A549 (cell line): ENCODE measurements around the gene HS3ST4. TPM values are rescaled to one million over a fixed set of nuclear protein-coding genes. Genes with fewer than 3 reads are reported as not detected.

Source experiments
- ATAC-seq, 2 experiments: fragments of 200-7000 bp in 1 of 2; fragments of >200 bp in 1 of 2; cut with Nextera tagmentation in 1 of 2; cut with Tn5 transposase in 1 of 2; 3 replicates each; pipeline versions ENCODE4 v1.8.0 to v1.9.1; 2018 to 2020; ENCODE audit warnings: mild to moderate bottlenecking in 1 of 2, moderate library complexity in 1 of 2
- CTCF ChIA-PET: fragments of 300-600 bp; sonication (Branson Sonifier 250); formaldehyde crosslinking; extraction: SDS; loops from one replicate; lab custom pipeline; 2021; ENCODE audit warnings: antibody characterized with exemption, inconsistent platforms; lab: Yijun Ruan, JAX
- POLR2A ChIA-PET: fragments of 350-600 bp; formaldehyde crosslinking; extraction: SDS; loops from one replicate; lab custom pipeline; 2021; ENCODE audit warnings: antibody characterized with exemption, inconsistent platforms; lab: Yijun Ruan, JAX
- DNase-seq, 2 experiments: peaks; one replicate each; pipeline versions ENCODE4 v3.0.0 to v3.0.0-alpha.2; 2011 to 2016; ENCODE audit warnings: low read depth in 1 of 2, low spot score in 1 of 2
- FAIRE-seq: peaks from 2 replicates; lab custom pipeline; 2011; peaks lifted over from hg19 to GRCh38; lab: Jason Lieb, UNC
- H3K27ac ChIP-seq, 2 experiments: fragments of >200 bp; sonication (Bioruptor Twin); formaldehyde crosslinking; 3 replicates each; pipeline ENCODE4 v1.5.1; 2016 to 2017
- H3K4me1 ChIP-seq: fragments of >200 bp; sonication (Bioruptor Twin); formaldehyde crosslinking; 3 replicates; pipeline ENCODE4 v1.6.1; 2016
- H3K4me2 ChIP-seq: fragments of >200 bp; sonication (Bioruptor Twin); formaldehyde crosslinking; 3 replicates; pipeline ENCODE4 v1.6.1; 2016
- H3K4me3 ChIP-seq: fragments of >200 bp; sonication (Bioruptor Twin); formaldehyde crosslinking; 3 replicates; pipeline ENCODE4 v1.5.1; 2016
- H3K9me3 ChIP-seq: fragments of >200 bp; sonication (Bioruptor Twin); formaldehyde crosslinking; 3 replicates; pipeline ENCODE4 v1.6.1; 2016
- CBX8 ChIP-seq: fragments of 200-600 bp; sonication (generic); IDR thresholded peaks from 2 replicates; pipeline ENCODE4 v1.6.1; 2016
- ESRRA ChIP-seq: fragments of 150-350 bp; IDR thresholded peaks from 2 replicates; pipeline ENCODE4 v1.6.1; 2014; ENCODE audit warnings: mild to moderate bottlenecking, low read length, borderline replicate concordance
- FOSL2 ChIP-seq, 2 experiments: fragments of 450-650 bp in 1 of 2; fragments of >200 bp in 1 of 2; sonication (Bioruptor Twin) in 1 of 2; formaldehyde crosslinking; IDR thresholded peaks; 2 replicates each; pipeline versions ENCODE4 v1.5.0 to v1.6.1; 2016 to 2020; ENCODE audit warnings: mild to moderate bottlenecking in 1 of 2, moderate library complexity in 1 of 2
- GATA3 ChIP-seq: IDR thresholded peaks from 2 replicates; pipeline ENCODE4 v1.6.1; 2012; ENCODE audit warnings: borderline replicate concordance
- HOXA7 ChIP-seq: fragments of 250-450 bp; sonication (Bioruptor Pico); IDR thresholded peaks from 2 replicates; pipeline ENCODE4 v1.5.0; 2020; ENCODE audit warnings: mild to moderate bottlenecking, moderate library complexity
- HOXB5 ChIP-seq: fragments of 250-450 bp; sonication (Bioruptor Pico); IDR thresholded peaks from 2 replicates; pipeline ENCODE4 v1.5.0; 2020; ENCODE audit warnings: mild to moderate bottlenecking, moderate library complexity
- JUN ChIP-seq, 2 experiments: fragments of >200 bp; sonication (Bioruptor Twin); formaldehyde crosslinking; IDR thresholded peaks; 2 replicates in 1 of 2; 3 replicates in 1 of 2; pipeline ENCODE4 v1.6.1; 2016 to 2017
- KDM1A ChIP-seq: fragments of 200-600 bp; sonication (generic); IDR thresholded peaks from 2 replicates; pipeline ENCODE4 v1.6.1; 2016; ENCODE audit warnings: low read depth, mild to moderate bottlenecking
- KDM5A ChIP-seq: fragments of 200-600 bp; sonication (generic); IDR thresholded peaks from 2 replicates; pipeline ENCODE4 v1.6.1; 2016; ENCODE audit warnings: antibody characterized with exemption, mild to moderate bottlenecking
- MAZ ChIP-seq: fragments of 150-350 bp; IDR thresholded peaks from 2 replicates; pipeline ENCODE4 v1.6.1; 2014; ENCODE audit warnings: antibody characterized with exemption, low read depth, low read length, borderline replicate concordance
- MYC ChIP-seq: IDR thresholded peaks from 2 replicates; pipeline ENCODE4 v1.6.1; 2012; ENCODE audit warnings: mild to moderate bottlenecking, inconsistent platforms, low read length, improper control_type of control experiment, borderline replicate concordance
- POLR2AphosphoS2 ChIP-seq: conservative IDR thresholded peaks from 2 replicates; pipeline ENCODE4 v1.6.1; 2012; ENCODE audit warnings: low read length, improper control_type of control experiment, inconsistent platforms
- RAD21 ChIP-seq, 2 experiments: fragments of >200 bp in 1 of 2; sonication (Bioruptor Twin) in 1 of 2; formaldehyde crosslinking in 1 of 2; IDR thresholded peaks in 1 of 2; conservative IDR thresholded peaks in 1 of 2; 2 replicates in 1 of 2; 3 replicates in 1 of 2; pipeline ENCODE4 v1.6.1; 2012 to 2018; ENCODE audit warnings: inconsistent platforms in 1 of 2
- RARB ChIP-seq: fragments of 250-450 bp; sonication (Bioruptor Pico); IDR thresholded peaks from 2 replicates; pipeline ENCODE4 v1.8.0; 2021; ENCODE audit warnings: mild to moderate bottlenecking, moderate library complexity
- RNF2 ChIP-seq: fragments of 200-600 bp; sonication (generic); IDR thresholded peaks from 2 replicates; pipeline ENCODE4 v1.6.1; 2016; ENCODE audit warnings: low read depth, mild to moderate bottlenecking, antibody characterized with exemption, moderate library complexity, borderline replicate concordance
- SMC3 ChIP-seq: fragments of >200 bp; sonication (Bioruptor Twin); formaldehyde crosslinking; IDR thresholded peaks from 3 replicates; pipeline ENCODE4 v1.6.1; 2018; ENCODE audit warnings: inconsistent platforms
- ZNF302 ChIP-seq: fragments of 250-450 bp; sonication (Bioruptor Pico); IDR thresholded peaks from 2 replicates; pipeline ENCODE4 v1.9.0; 2021; ENCODE audit warnings: inconsistent platforms, mild to moderate bottlenecking, moderate library complexity
- ZSCAN20 ChIP-seq: fragments of 250-450 bp; sonication (Bioruptor Pico); IDR thresholded peaks from 2 replicates; pipeline ENCODE4 v1.8.0; 2022; ENCODE audit warnings: mild to moderate bottlenecking, moderate library complexity
- WGBS: methylation state at CpG from one replicate; pipeline ENCODE4 v1.1.6; 2017; ENCODE audit errors: missing lambda C conversion rate; 5-methylcytosine and 5-hydroxymethylcytosine counted together
- polyA plus RNA-seq, 4 experiments: library from polyadenylated mRNA; depleted of rRNA in 3 of 4; stranded (reverse); fragments of >200 nt; fragmentation: RNase III in 1 of 4; extraction: RNeasy Plus Mini Kit Qiagen cat#74134 plus additional on column Dnase treatment in 1 of 4; gene quantifications; 2 replicates in 3 of 4; 3 replicates in 1 of 4; pipeline ENCODE4 v1.2.3, GENCODE V29; 2011 to 2017
- TF ChIP-seq, protein P1 (sequence below): IDR thresholded peaks from 2 replicates; pipeline ENCODE4 v1.6.1; 2012
- TF ChIP-seq, protein P2 (sequence below): fragments of 150-350 bp; IDR thresholded peaks from 2 replicates; pipeline ENCODE4 v1.6.1; 2014; ENCODE audit warnings: low read depth, mild to moderate bottlenecking, low read length
- TF ChIP-seq, protein P3 (sequence below): fragments of 200-600 bp; sonication (generic); IDR thresholded peaks from 2 replicates; pipeline ENCODE4 v1.6.1; 2016; ENCODE audit warnings: antibody characterized with exemption, mild to moderate bottlenecking, moderate library complexity
- TF ChIP-seq, protein P4 (sequence below): fragments of 450-650 bp; IDR thresholded peaks from 2 replicates; pipeline ENCODE4 v1.6.1; 2014; ENCODE audit warnings: antibody characterized with exemption
- TF ChIP-seq, protein P5 (sequence below): fragments of >200 bp; sonication (Bioruptor Twin); formaldehyde crosslinking; IDR thresholded peaks from 3 replicates; pipeline ENCODE4 v1.5.1; 2016
- TF ChIP-seq, protein P6 (sequence below): fragments of >200 bp; sonication (Bioruptor Twin); formaldehyde crosslinking; IDR thresholded peaks from 3 replicates; pipeline ENCODE4 v1.6.1; 2016

The HS3ST4 gene
- polyA plus RNA-seq, 2 of the 4 experiments (the other 2 are of a cell fraction): not detected

DNA sequence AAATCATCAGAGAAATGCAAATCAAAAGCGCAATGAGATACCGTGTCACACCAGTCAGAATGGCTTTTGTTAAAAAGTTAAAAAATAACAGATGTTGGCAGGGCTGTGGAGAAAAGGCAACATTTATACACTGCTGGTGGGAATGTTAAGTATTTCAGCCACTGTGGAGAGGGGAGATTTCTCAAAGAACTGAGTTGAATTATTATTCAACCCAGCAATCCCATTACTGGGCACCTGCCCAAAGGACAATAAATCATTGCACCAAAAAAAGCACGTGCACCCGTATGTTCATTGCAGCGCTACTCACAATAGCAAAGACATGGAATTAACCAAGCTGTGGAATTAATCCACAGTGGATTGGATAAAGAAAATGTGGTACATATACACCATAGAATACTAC, 204.7 kb downstream of the HS3ST4 start:
- Histone ChIP-seq H3K4me1 (no peaks in the 10 kb centered on the region), H3K9me3 (no peaks in the 10 kb centered on the region), H3K4me3 (no peak overlapping the region), H3K27ac (no peak overlapping the region), H3K4me2 (no peak overlapping the region)
- FAIRE-seq (no peak), ATAC-seq (no peak), DNase-seq (no peak)
- WGBS: 28% methylated on average over 5 of the region's 5 CpGs
- ChIA-PET CTCF (no interaction called here), POLR2A (no interaction called here)
- TF ChIP-seq ZNF302 (CRISPR knock-in tag) (no peak), SMC3 (no peak), KDM1A (no peak), RAD21 (conservative IDR thresholded peaks at IDR 0.05 in 1 of 2, IDR thresholded peaks at IDR 0.05 in 1 of 2) (no peak), CBX8 (no peak), FOSL2 (IDR thresholded peaks at IDR 0.05) (no peak), FOSL2 (CRISPR knock-in tag; IDR thresholded peaks at IDR 0.05) (no peak), ESRRA (no peak), MAZ (no peak)
- TF ChIP-seq, protein P1, sequence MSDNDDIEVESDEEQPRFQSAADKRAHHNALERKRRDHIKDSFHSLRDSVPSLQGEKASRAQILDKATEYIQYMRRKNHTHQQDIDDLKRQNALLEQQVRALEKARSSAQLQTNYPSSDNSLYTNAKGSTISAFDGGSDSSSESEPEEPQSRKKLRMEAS: no peak
- TF ChIP-seq, protein P2, sequence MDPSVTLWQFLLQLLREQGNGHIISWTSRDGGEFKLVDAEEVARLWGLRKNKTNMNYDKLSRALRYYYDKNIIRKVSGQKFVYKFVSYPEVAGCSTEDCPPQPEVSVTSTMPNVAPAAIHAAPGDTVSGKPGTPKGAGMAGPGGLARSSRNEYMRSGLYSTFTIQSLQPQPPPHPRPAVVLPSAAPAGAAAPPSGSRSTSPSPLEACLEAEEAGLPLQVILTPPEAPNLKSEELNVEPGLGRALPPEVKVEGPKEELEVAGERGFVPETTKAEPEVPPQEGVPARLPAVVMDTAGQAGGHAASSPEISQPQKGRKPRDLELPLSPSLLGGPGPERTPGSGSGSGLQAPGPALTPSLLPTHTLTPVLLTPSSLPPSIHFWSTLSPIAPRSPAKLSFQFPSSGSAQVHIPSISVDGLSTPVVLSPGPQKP: no peak
- TF ChIP-seq, protein P3, sequence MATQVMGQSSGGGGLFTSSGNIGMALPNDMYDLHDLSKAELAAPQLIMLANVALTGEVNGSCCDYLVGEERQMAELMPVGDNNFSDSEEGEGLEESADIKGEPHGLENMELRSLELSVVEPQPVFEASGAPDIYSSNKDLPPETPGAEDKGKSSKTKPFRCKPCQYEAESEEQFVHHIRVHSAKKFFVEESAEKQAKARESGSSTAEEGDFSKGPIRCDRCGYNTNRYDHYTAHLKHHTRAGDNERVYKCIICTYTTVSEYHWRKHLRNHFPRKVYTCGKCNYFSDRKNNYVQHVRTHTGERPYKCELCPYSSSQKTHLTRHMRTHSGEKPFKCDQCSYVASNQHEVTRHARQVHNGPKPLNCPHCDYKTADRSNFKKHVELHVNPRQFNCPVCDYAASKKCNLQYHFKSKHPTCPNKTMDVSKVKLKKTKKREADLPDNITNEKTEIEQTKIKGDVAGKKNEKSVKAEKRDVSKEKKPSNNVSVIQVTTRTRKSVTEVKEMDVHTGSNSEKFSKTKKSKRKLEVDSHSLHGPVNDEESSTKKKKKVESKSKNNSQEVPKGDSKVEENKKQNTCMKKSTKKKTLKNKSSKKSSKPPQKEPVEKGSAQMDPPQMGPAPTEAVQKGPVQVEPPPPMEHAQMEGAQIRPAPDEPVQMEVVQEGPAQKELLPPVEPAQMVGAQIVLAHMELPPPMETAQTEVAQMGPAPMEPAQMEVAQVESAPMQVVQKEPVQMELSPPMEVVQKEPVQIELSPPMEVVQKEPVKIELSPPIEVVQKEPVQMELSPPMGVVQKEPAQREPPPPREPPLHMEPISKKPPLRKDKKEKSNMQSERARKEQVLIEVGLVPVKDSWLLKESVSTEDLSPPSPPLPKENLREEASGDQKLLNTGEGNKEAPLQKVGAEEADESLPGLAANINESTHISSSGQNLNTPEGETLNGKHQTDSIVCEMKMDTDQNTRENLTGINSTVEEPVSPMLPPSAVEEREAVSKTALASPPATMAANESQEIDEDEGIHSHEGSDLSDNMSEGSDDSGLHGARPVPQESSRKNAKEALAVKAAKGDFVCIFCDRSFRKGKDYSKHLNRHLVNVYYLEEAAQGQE: no peak
- TF ChIP-seq, protein P4, sequence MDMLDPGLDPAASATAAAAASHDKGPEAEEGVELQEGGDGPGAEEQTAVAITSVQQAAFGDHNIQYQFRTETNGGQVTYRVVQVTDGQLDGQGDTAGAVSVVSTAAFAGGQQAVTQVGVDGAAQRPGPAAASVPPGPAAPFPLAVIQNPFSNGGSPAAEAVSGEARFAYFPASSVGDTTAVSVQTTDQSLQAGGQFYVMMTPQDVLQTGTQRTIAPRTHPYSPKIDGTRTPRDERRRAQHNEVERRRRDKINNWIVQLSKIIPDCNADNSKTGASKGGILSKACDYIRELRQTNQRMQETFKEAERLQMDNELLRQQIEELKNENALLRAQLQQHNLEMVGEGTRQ: no peak

DNA sequence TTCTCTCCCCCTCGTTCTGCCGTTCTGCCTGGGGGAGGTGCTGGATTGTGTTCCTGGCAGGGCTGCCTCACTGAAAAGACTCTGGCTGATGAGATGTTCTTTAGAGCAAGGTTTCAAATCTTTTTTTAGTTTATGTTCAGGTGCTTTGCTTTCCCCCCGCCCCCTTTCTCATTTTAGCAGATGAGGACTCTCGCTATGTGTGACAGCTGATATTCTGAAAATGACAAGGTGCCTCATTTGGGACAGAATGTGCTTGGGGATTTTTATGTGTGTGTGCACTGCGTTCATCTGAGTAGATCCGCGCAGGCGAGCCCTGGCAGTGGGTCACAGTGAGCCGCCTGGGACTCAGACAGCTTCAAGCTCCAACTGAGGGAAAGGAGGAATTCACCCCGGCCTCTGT, 205.9 kb downstream of the HS3ST4 start:
- no peak for TF ChIP-seq GATA3
- TF ChIP-seq, protein P1: no peak
- no peak for TF ChIP-seq POLR2AphosphoS2
- TF ChIP-seq, protein P5, sequence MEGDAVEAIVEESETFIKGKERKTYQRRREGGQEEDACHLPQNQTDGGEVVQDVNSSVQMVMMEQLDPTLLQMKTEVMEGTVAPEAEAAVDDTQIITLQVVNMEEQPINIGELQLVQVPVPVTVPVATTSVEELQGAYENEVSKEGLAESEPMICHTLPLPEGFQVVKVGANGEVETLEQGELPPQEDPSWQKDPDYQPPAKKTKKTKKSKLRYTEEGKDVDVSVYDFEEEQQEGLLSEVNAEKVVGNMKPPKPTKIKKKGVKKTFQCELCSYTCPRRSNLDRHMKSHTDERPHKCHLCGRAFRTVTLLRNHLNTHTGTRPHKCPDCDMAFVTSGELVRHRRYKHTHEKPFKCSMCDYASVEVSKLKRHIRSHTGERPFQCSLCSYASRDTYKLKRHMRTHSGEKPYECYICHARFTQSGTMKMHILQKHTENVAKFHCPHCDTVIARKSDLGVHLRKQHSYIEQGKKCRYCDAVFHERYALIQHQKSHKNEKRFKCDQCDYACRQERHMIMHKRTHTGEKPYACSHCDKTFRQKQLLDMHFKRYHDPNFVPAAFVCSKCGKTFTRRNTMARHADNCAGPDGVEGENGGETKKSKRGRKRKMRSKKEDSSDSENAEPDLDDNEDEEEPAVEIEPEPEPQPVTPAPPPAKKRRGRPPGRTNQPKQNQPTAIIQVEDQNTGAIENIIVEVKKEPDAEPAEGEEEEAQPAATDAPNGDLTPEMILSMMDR: no peak
- no peak for TF ChIP-seq RNF2
- TF ChIP-seq MYC: no peak
- TF ChIP-seq ZNF302 (CRISPR knock-in tag): no peak
- TF ChIP-seq JUN (IDR thresholded peaks at IDR 0.05): no peak
- TF ChIP-seq MAZ: no peak
- TF ChIP-seq ZSCAN20 (CRISPR knock-in tag): no peak
- TF ChIP-seq SMC3: no peak
- no peak for TF ChIP-seq RARB (CRISPR knock-in tag)
- TF ChIP-seq, protein P6, sequence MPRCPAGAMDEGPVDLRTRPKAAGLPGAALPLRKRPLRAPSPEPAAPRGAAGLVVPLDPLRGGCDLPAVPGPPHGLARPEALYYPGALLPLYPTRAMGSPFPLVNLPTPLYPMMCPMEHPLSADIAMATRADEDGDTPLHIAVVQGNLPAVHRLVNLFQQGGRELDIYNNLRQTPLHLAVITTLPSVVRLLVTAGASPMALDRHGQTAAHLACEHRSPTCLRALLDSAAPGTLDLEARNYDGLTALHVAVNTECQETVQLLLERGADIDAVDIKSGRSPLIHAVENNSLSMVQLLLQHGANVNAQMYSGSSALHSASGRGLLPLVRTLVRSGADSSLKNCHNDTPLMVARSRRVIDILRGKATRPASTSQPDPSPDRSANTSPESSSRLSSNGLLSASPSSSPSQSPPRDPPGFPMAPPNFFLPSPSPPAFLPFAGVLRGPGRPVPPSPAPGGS: no peak
- no peak for TF ChIP-seq KDM5A
- no peak for TF ChIP-seq HOXB5
- TF ChIP-seq HOXA7: no peak
- no peak for TF ChIP-seq FOSL2 (IDR thresholded peaks at IDR 0.05)
- TF ChIP-seq FOSL2 (CRISPR knock-in tag; IDR thresholded peaks at IDR 0.05): no peak
- no peak for ATAC-seq
- Histone ChIP-seq H3K9me3 (no peaks in the 10 kb centered on the region), H3K4me1 (no peaks in the 10 kb centered on the region), H3K27ac (no peak overlapping the region), H3K4me2 (no peak overlapping the region), H3K4me3 (no peak overlapping the region)
- DNase-seq: no peak
- FAIRE-seq: no peak
- ChIA-PET CTCF (no interaction called here), POLR2A (no interaction called here)
- 9% methylated on average over 10 of the region's 10 CpGs for WGBS
